Nephron (organoid): ENCODE measurements around the gene KIRREL1.

Experiments used
- H3K27ac Mint-ChIP-seq, 3 experiments: 2 replicates each; pipeline ENCODE4 v1.8.0; 2020; ENCODE audit warnings: mixed read lengths in 3 of 3, mild to moderate bottlenecking in 2 of 3, moderate library complexity in 1 of 3
- H3K27me3 Mint-ChIP-seq: 2 replicates; pipeline ENCODE4 v1.8.0; 2021; ENCODE audit warnings: low read depth, mild to moderate bottlenecking, moderate library complexity, mixed read lengths
- H3K36me3 Mint-ChIP-seq: 2 replicates; pipeline ENCODE4 v1.8.0; 2020; ENCODE audit warnings: low read depth, mixed read lengths
- H3K4me1 Mint-ChIP-seq: 2 replicates; pipeline ENCODE4 v1.8.0; 2020; ENCODE audit warnings: mixed read lengths
- H3K4me3 Mint-ChIP-seq, 3 experiments: 2 replicates each; pipeline ENCODE4 v1.8.0; 2020; ENCODE audit warnings: mild to moderate bottlenecking in 3 of 3, mixed read lengths in 3 of 3, moderate library complexity in 2 of 3
- H3K9me3 Mint-ChIP-seq: 2 replicates; pipeline ENCODE4 v1.8.0; 2020; ENCODE audit warnings: mixed read lengths
- TF ChIP-seq, protein P1 (sequence below), 3 experiments: fragments of 200-600 bp; sonication (generic); IDR thresholded peaks; one replicate each; pipeline ENCODE4 v1.5.0; 2021; ENCODE audit warnings: antibody characterized with exemption in 3 of 3; ENCODE audit not compliant: unreplicated experiment in 3 of 3

KIRREL1 gene

GRCh38 chr1:158147869-158148268, 154.4 kb downstream of the KIRREL1 start:
- Mint-ChIP-seq H3K36me3 (no peaks in the 10 kb centered on the region), H3K9me3 (no peaks in the 10 kb centered on the region), H3K4me3 (no peak overlapping the region), H3K27ac (no peak overlapping the region), H3K27me3 (no peaks in the 10 kb centered on the region), H3K4me1 (peaks cover 12% of the 10 kb centered on the region)
- TF ChIP-seq, protein P1, sequence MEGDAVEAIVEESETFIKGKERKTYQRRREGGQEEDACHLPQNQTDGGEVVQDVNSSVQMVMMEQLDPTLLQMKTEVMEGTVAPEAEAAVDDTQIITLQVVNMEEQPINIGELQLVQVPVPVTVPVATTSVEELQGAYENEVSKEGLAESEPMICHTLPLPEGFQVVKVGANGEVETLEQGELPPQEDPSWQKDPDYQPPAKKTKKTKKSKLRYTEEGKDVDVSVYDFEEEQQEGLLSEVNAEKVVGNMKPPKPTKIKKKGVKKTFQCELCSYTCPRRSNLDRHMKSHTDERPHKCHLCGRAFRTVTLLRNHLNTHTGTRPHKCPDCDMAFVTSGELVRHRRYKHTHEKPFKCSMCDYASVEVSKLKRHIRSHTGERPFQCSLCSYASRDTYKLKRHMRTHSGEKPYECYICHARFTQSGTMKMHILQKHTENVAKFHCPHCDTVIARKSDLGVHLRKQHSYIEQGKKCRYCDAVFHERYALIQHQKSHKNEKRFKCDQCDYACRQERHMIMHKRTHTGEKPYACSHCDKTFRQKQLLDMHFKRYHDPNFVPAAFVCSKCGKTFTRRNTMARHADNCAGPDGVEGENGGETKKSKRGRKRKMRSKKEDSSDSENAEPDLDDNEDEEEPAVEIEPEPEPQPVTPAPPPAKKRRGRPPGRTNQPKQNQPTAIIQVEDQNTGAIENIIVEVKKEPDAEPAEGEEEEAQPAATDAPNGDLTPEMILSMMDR (IDR thresholded peaks at IDR 0.05; ENCODE audit: unreplicated experiment in 3 of 3): no peak

DNA sequence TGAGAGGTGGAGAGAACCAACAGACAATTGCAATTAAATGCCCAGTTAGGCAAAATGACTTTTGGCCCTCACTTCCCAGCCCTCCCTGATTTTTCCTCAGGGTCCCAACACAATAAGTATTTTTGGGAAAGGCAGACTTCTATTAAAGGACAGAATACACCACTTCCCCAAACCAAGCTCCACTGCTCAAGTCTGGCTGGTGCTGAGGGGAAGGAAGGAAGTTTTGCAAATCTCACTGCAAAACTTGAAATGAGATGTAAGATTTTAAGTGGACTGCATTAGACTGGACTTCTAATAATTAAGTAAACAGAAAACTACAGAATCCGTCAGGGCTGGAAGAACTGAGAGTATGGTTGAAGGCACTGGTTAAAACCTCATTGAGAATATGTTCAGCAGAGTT, 155.0 kb downstream of the KIRREL1 start:
- H3K4me1 Mint-ChIP-seq: peaks cover 12% of the 10 kb centered on the region
- TF ChIP-seq, protein P1 (IDR thresholded peaks at IDR 0.05; ENCODE audit: unreplicated experiment in 3 of 3): no peak
- H3K4me3 Mint-ChIP-seq: peak overlapping the region; percentile 78 to 80 (median 79)
- H3K9me3 Mint-ChIP-seq: no peaks in the 10 kb centered on the region
- no peaks in the 10 kb centered on the region for H3K36me3 Mint-ChIP-seq
- H3K27me3 Mint-ChIP-seq: no peaks in the 10 kb centered on the region
- H3K27ac Mint-ChIP-seq: peak overlapping the region in 2 of 3 experiments; percentile 41 to 43

DNA sequence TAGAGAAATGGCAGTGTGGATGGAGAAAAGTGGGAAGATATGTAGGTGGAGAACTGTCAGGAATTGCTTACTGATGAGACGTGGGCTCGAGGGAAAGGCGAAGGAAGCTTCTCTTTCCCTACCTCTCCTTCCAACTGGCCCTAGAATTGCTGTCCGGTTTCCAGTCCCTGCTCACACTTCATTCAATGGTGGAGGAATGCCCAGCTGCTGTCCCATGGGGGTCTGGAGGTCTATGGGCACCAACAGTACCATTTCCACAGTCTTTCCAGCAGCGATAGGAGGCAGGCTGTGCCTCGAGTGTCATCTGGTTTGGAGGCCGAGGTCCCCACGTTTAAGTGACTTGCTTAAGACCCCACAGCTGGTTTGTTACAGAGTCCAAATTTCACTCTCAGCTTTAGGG, 155.7 kb downstream of the KIRREL1 start:
- H3K4me3 Mint-ChIP-seq: peak overlapping the region; percentile 78 to 80 (median 79)
- no peaks in the 10 kb centered on the region for H3K9me3 Mint-ChIP-seq
- H3K27me3 Mint-ChIP-seq: peaks cover 4% of the 10 kb centered on the region
- TF ChIP-seq, protein P1 (IDR thresholded peaks at IDR 0.05; ENCODE audit: unreplicated experiment in 3 of 3): no peak
- H3K27ac Mint-ChIP-seq: peak overlapping the region in 2 of 3 experiments; percentile 43 to 49
- H3K4me1 Mint-ChIP-seq: peaks cover 12% of the 10 kb centered on the region
- no peaks in the 10 kb centered on the region for H3K36me3 Mint-ChIP-seq
